SK-N-SH (cell line): Measurements from ENCODE around the gene CHTF18. TPM values are rescaled to one million over a fixed set of nuclear protein-coding genes. Genes with fewer than 3 reads are reported as not detected.

ENCODE experiments used
- CTCF ChIA-PET: fragments of 300-600, 350-600 bp; formaldehyde crosslinking; extraction: SDS; loops from one replicate; lab custom pipeline; 2021; lab: Yijun Ruan, JAX
- POLR2A ChIA-PET: fragments of 350-600 bp; sonication (Branson Sonifier 250); formaldehyde crosslinking; extraction: SDS; loops from one replicate; lab custom pipeline; 2020; ENCODE audit warnings: antibody characterized with exemption, inconsistent platforms; lab: Yijun Ruan, JAX
- DNase-seq: peaks from one replicate; pipeline ENCODE4 v3.0.0; 2012
- H2AFZ ChIP-seq: fragments of 200-600 bp; sonication (generic); 2 replicates; pipeline ENCODE4 v1.8.1; 2016; ENCODE audit warnings: antibody characterized with exemption, mild to moderate bottlenecking, low read depth
- H3F3A ChIP-seq: fragments of 200-600 bp; sonication (generic); replicated peaks from 2 replicates; pipeline ENCODE3; 2016; ENCODE audit warnings: antibody characterized with exemption, mild to moderate bottlenecking; ENCODE audit not compliant: insufficient read depth
- H3K27ac ChIP-seq, 2 experiments: fragments of 200-500 bp in 1 of 2; fragments of 200-600 bp in 1 of 2; sonication (Bioruptor generic) in 1 of 2; sonication (generic), shearing (Covaris generic) in 1 of 2; 2 replicates each; pipeline versions ENCODE4 v1.5.1 to v1.6.1; 2014 to 2016; ENCODE audit warnings: low read depth in 2 of 2, inconsistent platforms in 1 of 2, low read length in 1 of 2, mild to moderate bottlenecking in 1 of 2, mixed read lengths in 1 of 2
- H3K27me3 ChIP-seq: fragments of 200-600 bp; sonication (generic), shearing (Covaris generic); 2 replicates; pipeline ENCODE4 v1.6.1; 2016; ENCODE audit warnings: mixed run types; ENCODE audit not compliant: insufficient read depth
- H3K36me3 ChIP-seq, 2 experiments: fragments of 200-500 bp in 1 of 2; fragments of 200-600 bp in 1 of 2; sonication (Bioruptor generic) in 1 of 2; sonication (generic) in 1 of 2; replicated peaks in 1 of 2; 2 replicates each; pipeline versions ENCODE3 to v1.5.1; 2014 to 2016; ENCODE audit warnings: low read length in 1 of 2, mild to moderate bottlenecking in 1 of 2; ENCODE audit not compliant: insufficient read depth in 2 of 2, control insufficient read depth in 1 of 2
- H3K4me1 ChIP-seq, 2 experiments: fragments of 200-500 bp in 1 of 2; fragments of 200-600 bp in 1 of 2; sonication (Bioruptor generic) in 1 of 2; sonication (generic), shearing (Covaris generic) in 1 of 2; 2 replicates each; pipeline versions ENCODE4 v1.5.1 to v1.6.1; 2014 to 2016; ENCODE audit warnings: low read depth in 1 of 2, low read length in 1 of 2, mixed run types in 1 of 2; ENCODE audit not compliant: insufficient read depth in 2 of 2, control insufficient read depth in 1 of 2
- H3K4me2 ChIP-seq: fragments of 200-600 bp; sonication (generic), shearing (Covaris generic); 2 replicates; pipeline ENCODE4 v1.6.1; 2017; ENCODE audit warnings: mixed run types
- H3K4me3 ChIP-seq, 2 experiments: fragments of 200-500 bp in 1 of 2; fragments of 200-600 bp in 1 of 2; sonication (Bioruptor generic) in 1 of 2; sonication (generic), shearing (Covaris generic) in 1 of 2; 2 replicates each; pipeline versions ENCODE4 v1.5.1 to v1.8.1; 2014 to 2016; ENCODE audit warnings: low read depth in 2 of 2, inconsistent platforms in 1 of 2, low read length in 1 of 2, mild to moderate bottlenecking in 1 of 2, mixed read lengths in 1 of 2, moderate library complexity in 1 of 2
- H3K79me2 ChIP-seq: fragments of 200-600 bp; sonication (generic); 2 replicates; pipeline ENCODE4 v1.8.1; 2017; ENCODE audit warnings: mild to moderate bottlenecking; ENCODE audit not compliant: insufficient read depth
- H3K9ac ChIP-seq: fragments of 200-600 bp; sonication (generic); 2 replicates; pipeline ENCODE4 v1.6.1; 2017; ENCODE audit warnings: mixed run types
- H3K9me2 ChIP-seq: fragments of 200-600 bp; sonication (generic); 2 replicates; pipeline ENCODE4 v1.6.1; 2017; ENCODE audit warnings: mixed run types
- H3K9me3 ChIP-seq: fragments of 200-600 bp; sonication (generic); 2 replicates; pipeline ENCODE4 v1.6.1; 2017; ENCODE audit warnings: mixed run types, mild to moderate bottlenecking, moderate library complexity
- H4K20me1 ChIP-seq: fragments of 200-600 bp; sonication (generic); 2 replicates; pipeline ENCODE4 v1.6.1; 2017; ENCODE audit warnings: mild to moderate bottlenecking, mixed run types; ENCODE audit not compliant: insufficient read depth
- CHD2 ChIP-seq: fragments of 150-350 bp; IDR thresholded peaks from 2 replicates; pipeline ENCODE4 v1.6.1; 2018; ENCODE audit warnings: low read length; ENCODE audit not compliant: partially characterized antibody
- ELF1 ChIP-seq: IDR thresholded peaks from 2 replicates; pipeline ENCODE4 v1.4.0; 2012
- EP300 ChIP-seq, 2 experiments: IDR thresholded peaks; 2 replicates each; pipeline versions ENCODE4 v1.4.0 to v1.6.1; 2012; ENCODE audit warnings: borderline replicate concordance in 1 of 2, low read depth in 1 of 2, low read length in 1 of 2
- EZH2phosphoT487 ChIP-seq: fragments of 200-600 bp; sonication (generic); IDR thresholded peaks from 2 replicates; pipeline ENCODE4 v1.6.1; 2017; ENCODE audit warnings: low read depth, mixed run types, mild to moderate bottlenecking, antibody characterized with exemption, moderate library complexity, borderline replicate concordance
- FOXJ3 ChIP-seq: sonication (generic); formaldehyde crosslinking; IDR thresholded peaks from 2 replicates; pipeline ENCODE4 v1.5.1; 2020; ENCODE audit warnings: mild to moderate bottlenecking, missing genetic modification reagents
- FOXM1 ChIP-seq: IDR thresholded peaks from 2 replicates; pipeline ENCODE4 v1.4.0; 2012; ENCODE audit warnings: low read depth, mild to moderate bottlenecking
- GABPA ChIP-seq: IDR thresholded peaks from 2 replicates; pipeline ENCODE4 v1.4.0; 2012; ENCODE audit warnings: low read depth, mild to moderate bottlenecking
- IRF3 ChIP-seq: fragments of 150-350 bp; IDR thresholded peaks from 2 replicates; pipeline ENCODE4 v1.6.1; 2016; ENCODE audit warnings: mild to moderate bottlenecking, low read depth, low read length
- JUND ChIP-seq: IDR thresholded peaks from 2 replicates; pipeline ENCODE4 v1.4.0; 2012
- MAX ChIP-seq: IDR thresholded peaks from 2 replicates; pipeline ENCODE4 v1.4.0; 2012; ENCODE audit warnings: low read depth
- MEF2A ChIP-seq: IDR thresholded peaks from 2 replicates; pipeline ENCODE4 v1.4.0; 2012; ENCODE audit warnings: low read depth, borderline replicate concordance
- MXI1 ChIP-seq: IDR thresholded peaks from 2 replicates; pipeline ENCODE4 v1.6.1; 2012; ENCODE audit warnings: mild to moderate bottlenecking, low read depth, low read length, improper control_type of control experiment
- NFIC ChIP-seq: IDR thresholded peaks from 2 replicates; pipeline ENCODE4 v1.4.0; 2012; ENCODE audit warnings: borderline replicate concordance
- NRF1 ChIP-seq: IDR thresholded peaks from 2 replicates; pipeline ENCODE4 v1.6.1; 2012; ENCODE audit warnings: low read depth, mild to moderate bottlenecking, low read length
- PBX3 ChIP-seq: IDR thresholded peaks from 2 replicates; pipeline ENCODE4; 2012
- POLR2AphosphoS5 ChIP-seq: IDR thresholded peaks from 2 replicates; pipeline ENCODE4 v1.6.1; 2012; ENCODE audit warnings: low read depth, low read length
- RAD21 ChIP-seq: IDR thresholded peaks from 2 replicates; pipeline ENCODE4 v1.6.1; 2012; ENCODE audit warnings: mild to moderate bottlenecking, low read length
- RFX5 ChIP-seq: IDR thresholded peaks from 2 replicates; pipeline ENCODE4 v1.6.1; 2012; ENCODE audit warnings: mild to moderate bottlenecking, improper control_type of control experiment, low read length
- RXRA ChIP-seq: IDR thresholded peaks from 2 replicates; pipeline ENCODE4 v1.4.0; 2012; ENCODE audit warnings: low read depth, mild to moderate bottlenecking, borderline replicate concordance
- SIN3A ChIP-seq: IDR thresholded peaks from 2 replicates; pipeline ENCODE4 v1.6.1; 2012; ENCODE audit warnings: low read depth, mild to moderate bottlenecking, low read length, moderate library complexity, borderline replicate concordance
- SMC3 ChIP-seq: IDR thresholded peaks from 2 replicates; pipeline ENCODE4 v1.6.1; 2012; ENCODE audit warnings: low read depth, low read length, improper control_type of control experiment
- TCF12 ChIP-seq: IDR thresholded peaks from 2 replicates; pipeline ENCODE4 v1.4.0; 2012
- TEAD4 ChIP-seq: IDR thresholded peaks from 2 replicates; pipeline ENCODE4 v1.4.0; 2012; ENCODE audit warnings: mild to moderate bottlenecking, borderline replicate concordance; ENCODE audit not compliant: insufficient read depth
- USF1 ChIP-seq: IDR thresholded peaks from 2 replicates; pipeline ENCODE4 v1.4.0; 2012; ENCODE audit warnings: low read depth, borderline replicate concordance
- USF2 ChIP-seq: fragments of 150-350 bp; IDR thresholded peaks from 2 replicates; pipeline ENCODE4 v1.6.1; 2017; ENCODE audit warnings: antibody characterized with exemption, low read length, low read depth, borderline replicate concordance
- ZBTB33 ChIP-seq: IDR thresholded peaks from 2 replicates; pipeline ENCODE4 v1.4.0; 2012; ENCODE audit warnings: low read depth, borderline replicate concordance
- WGBS: methylation state at CpG from one replicate; pipeline ENCODE4 v1.1.6; 2017; ENCODE audit warnings: low lambda C conversion rate; 5-methylcytosine and 5-hydroxymethylcytosine counted together
- polyA plus RNA-seq, 3 experiments: library from polyadenylated mRNA; depleted of rRNA; stranded (reverse); fragments of >200 nt; gene quantifications; 2 replicates each; pipeline ENCODE4 v1.2.3, GENCODE V29; 2012

The CHTF18 gene
- polyA plus RNA-seq (2012; rRNA removed): 17.7 and 18.0 TPM in 2 replicates
- polyA plus RNA-seq (2012; cell fraction: cytosol; rRNA removed): 2.9 and 4.9 TPM in 2 replicates
- 109 and 165 TPM in 2 replicates for polyA plus RNA-seq (2012; cell fraction: nucleus; rRNA removed)

- no peaks in the 10 kb centered on the region for H3K27me3 ChIP-seq
- peak within 1 kb of the TSS; percentile 100 for H3K4me2 ChIP-seq
- CTCF ChIA-PET: interaction anchor here (0.9 to 8.9 kb wide), 2 partner anchors 74 to 78 kb away, joined by 3 to 127 read pairs; partner anchors contain the start of gene METRN
- POLR2A ChIA-PET: interaction anchor here (0.6 to 2.2 kb wide), 6 partner anchors 11 to 430 kb away, joined by 3 to 18 read pairs (median 4); partner anchors contain the start of genes ANTKMT, CIAO3 and GNG13
- no peaks in the 10 kb centered on the region for H3K9me3 ChIP-seq
- peak; percentile 100 for DNase-seq
- H3K36me3 ChIP-seq: peaks cover 0 to 16% of the 10 kb centered on the region in 2 experiments
- H2AFZ ChIP-seq: peak within 1 kb of the TSS; percentile 83
- H3K9me2 ChIP-seq: no peaks in the 10 kb centered on the region
- peak within 1 kb of the TSS; percentile 84 to 91 for H3K4me3 ChIP-seq
- H3K79me2 ChIP-seq: peaks cover 31% of the 10 kb centered on the region
- WGBS: 0% methylated on average over 26 of the region's 97 CpGs
- peak within 1 kb of the TSS; percentile 83 for H3K9ac ChIP-seq
- peaks cover 23% of the 10 kb centered on the region; the same call in 1 of the 2 replicates for H4K20me1 ChIP-seq
- H3F3A ChIP-seq: no peaks in the 10 kb centered on the region
- H3K4me1 ChIP-seq: peaks cover 0 to 19% of the 10 kb centered on the region in 2 experiments; a peak in 1 of 4 replicates
- H3K27ac ChIP-seq: peak within 1 kb of the TSS in 1 of 2 experiments; percentile 76; a peak in 2 of 4 replicates
- TF ChIP-seq FOXM1: no peak
- TF ChIP-seq PBX3: peak; percentile 91
- TF ChIP-seq CHD2: no peak
- TF ChIP-seq USF2: no peak
- no peak for TF ChIP-seq RAD21
- no peak for TF ChIP-seq FOXJ3 (CRISPR knock-in tag)
- TF ChIP-seq RXRA: no peak
- TF ChIP-seq IRF3: no peak
- TF ChIP-seq ZBTB33: no peak
- TF ChIP-seq SIN3A: peak; percentile 86; the same call in 1 of the 2 replicates
- peak; percentile 87 for TF ChIP-seq MXI1
- TF ChIP-seq GABPA: peak; percentile 57; the same call in 1 of the 2 replicates
- peak; percentile 47; the same call in 1 of the 2 replicates for TF ChIP-seq MAX
- no peak for TF ChIP-seq USF1
- TF ChIP-seq NRF1: peak; percentile 49; the same call in 1 of the 2 replicates
- TF ChIP-seq TEAD4: no peak
- no peak for TF ChIP-seq JUND
- no peak for TF ChIP-seq EZH2phosphoT487
- TF ChIP-seq SMC3: no peak
- no peak for TF ChIP-seq POLR2AphosphoS5
- TF ChIP-seq EP300 (IDR thresholded peaks at IDR 0.05; ENCODE audit: borderline replicate concordance in 1 of 2, low read depth in 1 of 2, low read length in 1 of 2): no peak
- no peak for TF ChIP-seq ELF1
- no peak for TF ChIP-seq MEF2A
- no peak for TF ChIP-seq RFX5
- no peak for TF ChIP-seq TCF12
- no peak for TF ChIP-seq NFIC
Measured at GRCh38 chr16:788399-789126, at the start of gene CHTF18. TSS of gene CHTF18 (plus strand) at chr16:788620. CDS start at chr16:788685, 65 bp downstream.
